Measurements from ENCODE around the gene UBA3. TPM values are rescaled to one million over a fixed set of nuclear protein-coding genes. Genes with fewer than 3 reads are reported as not detected.

Gene UBA3
- total and polyA plus RNA-seq, 4 donors, result 41.2 to 107 (median 49.1) TPM

DNA sequence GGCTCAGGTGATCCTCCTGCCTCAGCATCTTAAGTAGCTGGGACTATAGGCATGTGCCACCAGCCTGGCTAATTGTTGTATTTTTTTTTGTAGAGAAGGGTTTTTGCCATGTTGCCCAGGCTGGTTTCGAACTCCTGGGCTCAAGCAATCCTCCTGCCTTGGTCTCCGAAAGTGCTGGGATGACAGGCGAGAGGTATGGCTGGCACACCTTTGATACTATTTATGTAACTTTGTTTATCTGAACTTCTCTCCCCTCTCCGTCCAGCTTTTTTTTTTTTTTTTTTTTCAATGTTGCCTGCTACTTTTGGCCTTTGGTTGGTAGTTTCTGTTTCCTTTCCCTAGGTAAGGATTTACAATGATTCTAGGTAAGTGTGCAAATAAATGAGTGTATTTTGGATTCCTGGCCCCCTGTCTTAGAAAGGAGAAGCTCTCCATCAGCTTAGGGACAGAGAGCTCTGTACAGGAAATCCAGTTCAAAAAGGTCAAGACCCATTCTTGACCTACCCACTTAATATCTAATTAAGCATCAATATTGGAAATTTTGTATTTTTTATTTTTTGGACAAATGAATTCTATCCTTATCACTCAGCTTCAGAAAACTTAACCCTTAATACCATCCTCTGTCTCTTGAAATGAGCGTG, 11.3 kb upstream of the UBA3 start:
- Histone ChIP-seq H3K4me1 (ENCODE audit: control insufficient read depth in 5 of 5, insufficient read depth in 5 of 5, low read length in 5 of 5) (peaks cover 3 to 40% (median 10%) of the 10 kb centered on the region in 5 donors), H3K4me3 (no peak overlapping the region), H3K27ac (ENCODE audit: low read depth in 1 of 2, low read length in 1 of 2) (peak overlapping the region in 1 of 2 donors; percentile 78), H3K9ac (ENCODE audit: insufficient read depth in 1 of 2, low read length in 2 of 2) (no peak overlapping the region), H3K27me3 (ENCODE audit: control insufficient read depth in 3 of 3, insufficient read depth in 3 of 3, low read length in 2 of 3) (no peaks in the 10 kb centered on the region), H3K36me3 (ENCODE audit: control insufficient read depth in 4 of 4, insufficient read depth in 4 of 4, low read length in 4 of 4) (peaks cover 0 to 9% (median 3%) of the 10 kb centered on the region in 4 donors), H3K9me3 (ENCODE audit: control insufficient read depth in 4 of 4, insufficient read depth in 3 of 4, low read length in 3 of 4) (no peaks in the 10 kb centered on the region)
- DNase-seq (no peak), ATAC-seq (ENCODE audit: insufficient read depth, low FRiP score) (no peak)
- 46 to 53% methylated on average over 5 of the region's 5 CpGs for WGBS, 2 donors
- TF ChIP-seq, protein P1, sequence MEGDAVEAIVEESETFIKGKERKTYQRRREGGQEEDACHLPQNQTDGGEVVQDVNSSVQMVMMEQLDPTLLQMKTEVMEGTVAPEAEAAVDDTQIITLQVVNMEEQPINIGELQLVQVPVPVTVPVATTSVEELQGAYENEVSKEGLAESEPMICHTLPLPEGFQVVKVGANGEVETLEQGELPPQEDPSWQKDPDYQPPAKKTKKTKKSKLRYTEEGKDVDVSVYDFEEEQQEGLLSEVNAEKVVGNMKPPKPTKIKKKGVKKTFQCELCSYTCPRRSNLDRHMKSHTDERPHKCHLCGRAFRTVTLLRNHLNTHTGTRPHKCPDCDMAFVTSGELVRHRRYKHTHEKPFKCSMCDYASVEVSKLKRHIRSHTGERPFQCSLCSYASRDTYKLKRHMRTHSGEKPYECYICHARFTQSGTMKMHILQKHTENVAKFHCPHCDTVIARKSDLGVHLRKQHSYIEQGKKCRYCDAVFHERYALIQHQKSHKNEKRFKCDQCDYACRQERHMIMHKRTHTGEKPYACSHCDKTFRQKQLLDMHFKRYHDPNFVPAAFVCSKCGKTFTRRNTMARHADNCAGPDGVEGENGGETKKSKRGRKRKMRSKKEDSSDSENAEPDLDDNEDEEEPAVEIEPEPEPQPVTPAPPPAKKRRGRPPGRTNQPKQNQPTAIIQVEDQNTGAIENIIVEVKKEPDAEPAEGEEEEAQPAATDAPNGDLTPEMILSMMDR (IDR thresholded peaks at IDR 0.05; ENCODE audit: control extremely low read depth, extremely low read depth), result no peak

GRCh38 chr3:69090021-69090420, 9.9 kb upstream of the UBA3 start:
- Histone ChIP-seq H3K4me1 (ENCODE audit: control insufficient read depth in 5 of 5, insufficient read depth in 5 of 5, low read length in 5 of 5) (peaks cover 3 to 36% (median 20%) of the 10 kb centered on the region in 5 donors), H3K9ac (ENCODE audit: insufficient read depth in 1 of 2, low read length in 2 of 2) (no peak overlapping the region), H3K36me3 (ENCODE audit: control insufficient read depth in 4 of 4, insufficient read depth in 4 of 4, low read length in 4 of 4) (peaks cover 0 to 6% (median 3%) of the 10 kb centered on the region in 4 donors), H3K27ac (ENCODE audit: low read depth in 1 of 2, low read length in 1 of 2) (peak overlapping the region in 1 of 2 donors; percentile 55), H3K27me3 (ENCODE audit: control insufficient read depth in 3 of 3, insufficient read depth in 3 of 3, low read length in 2 of 3) (no peaks in the 10 kb centered on the region), H3K4me3 (no peak overlapping the region), H3K9me3 (ENCODE audit: control insufficient read depth in 4 of 4, insufficient read depth in 3 of 4, low read length in 3 of 4) (no peaks in the 10 kb centered on the region)
- ATAC-seq (ENCODE audit: insufficient read depth, low FRiP score) (no peak), DNase-seq (no peak)
- TF ChIP-seq, protein P1 (IDR thresholded peaks at IDR 0.05; ENCODE audit: control extremely low read depth, extremely low read depth), result no peak
- 33 to 49% methylated on average over 3 of the region's 3 CpGs for WGBS, 2 donors

DNA sequence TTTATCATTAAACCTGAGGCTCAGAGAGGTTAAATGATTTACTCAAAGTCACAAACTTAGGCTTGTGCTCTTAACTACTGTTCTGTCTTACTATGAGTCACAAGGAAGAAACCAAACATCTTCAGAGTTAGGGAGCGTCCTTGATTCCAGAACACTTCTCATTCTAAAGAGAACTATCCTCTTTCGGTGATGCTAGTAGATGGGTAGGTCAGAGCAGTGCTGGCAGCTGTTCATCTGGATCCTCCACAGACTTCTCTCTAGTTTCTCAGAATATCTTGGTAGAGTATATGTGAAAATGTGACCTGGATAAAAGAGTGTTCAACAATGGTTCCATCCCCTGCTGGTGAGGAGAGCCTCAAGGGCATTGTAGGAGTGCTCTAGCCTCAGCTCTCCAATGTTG, 7.9 kb upstream of the UBA3 start:
- no peak overlapping the region for H3K9ac ChIP-seq (ENCODE audit: insufficient read depth in 1 of 2, low read length in 2 of 2)
- ATAC-seq (ENCODE audit: insufficient read depth, low FRiP score), result no peak

More for the DNA sequence above, 7.9 kb upstream of the UBA3 start:
- Histone ChIP-seq H3K36me3 (ENCODE audit: control insufficient read depth in 4 of 4, insufficient read depth in 4 of 4, low read length in 4 of 4) (peaks cover 0 to 6% (median 1%) of the 10 kb centered on the region in 4 donors), H3K27ac (ENCODE audit: low read depth in 1 of 2, low read length in 1 of 2) (peak overlapping the region; percentile 37 to 82), H3K27me3 (ENCODE audit: control insufficient read depth in 3 of 3, insufficient read depth in 3 of 3, low read length in 2 of 3) (no peaks in the 10 kb centered on the region), H3K9me3 (ENCODE audit: control insufficient read depth in 4 of 4, insufficient read depth in 3 of 4, low read length in 3 of 4) (no peaks in the 10 kb centered on the region), H3K4me1 (ENCODE audit: control insufficient read depth in 5 of 5, insufficient read depth in 5 of 5, low read length in 5 of 5) (peaks cover 6 to 32% (median 25%) of the 10 kb centered on the region in 5 donors), H3K4me3 (no peak overlapping the region)
- TF ChIP-seq, protein P1 (IDR thresholded peaks at IDR 0.05; ENCODE audit: control extremely low read depth, extremely low read depth), result no peak
- no peak for DNase-seq
- 28 to 49% methylated on average over 2 of the region's 2 CpGs for WGBS, 2 donors
